Peyer's patch (tissue), 4 donors: ENCODE measurements around the gene METRNL.

ENCODE experiments used
- CTCF ChIP-seq, 6 experiments: fragments of 450-650 bp in 4 of 6; fragments of 200-600 bp in 2 of 6; sonication (generic) in 1 of 6; IDR thresholded peaks; one replicate each; pipeline ENCODE4 v1.5.1; 2017 to 2019; ENCODE audit warnings: antibody characterized with exemption in 6 of 6, mild to moderate bottlenecking in 3 of 6, moderate library complexity in 1 of 6
- POLR2A ChIP-seq, 2 donors: fragments of 450-650 bp; IDR thresholded peaks; one replicate each; pipeline ENCODE4 v1.5.1; 2017; ENCODE audit warnings: antibody characterized with exemption in 2 of 2, mild to moderate bottlenecking in 2 of 2, moderate library complexity in 2 of 2

GRCh38 chr17:83090444-83091256 is 11.2 kb downstream of the METRNL start:
- peak in 1 of 2 donors; percentile 32 for TF ChIP-seq POLR2A (IDR thresholded peaks at IDR 0.05)
- TF ChIP-seq CTCF (IDR thresholded peaks at IDR 0.05) = no peak
